ENCODE data around the gene NR3C1.

NR3C1 gene

DNA sequence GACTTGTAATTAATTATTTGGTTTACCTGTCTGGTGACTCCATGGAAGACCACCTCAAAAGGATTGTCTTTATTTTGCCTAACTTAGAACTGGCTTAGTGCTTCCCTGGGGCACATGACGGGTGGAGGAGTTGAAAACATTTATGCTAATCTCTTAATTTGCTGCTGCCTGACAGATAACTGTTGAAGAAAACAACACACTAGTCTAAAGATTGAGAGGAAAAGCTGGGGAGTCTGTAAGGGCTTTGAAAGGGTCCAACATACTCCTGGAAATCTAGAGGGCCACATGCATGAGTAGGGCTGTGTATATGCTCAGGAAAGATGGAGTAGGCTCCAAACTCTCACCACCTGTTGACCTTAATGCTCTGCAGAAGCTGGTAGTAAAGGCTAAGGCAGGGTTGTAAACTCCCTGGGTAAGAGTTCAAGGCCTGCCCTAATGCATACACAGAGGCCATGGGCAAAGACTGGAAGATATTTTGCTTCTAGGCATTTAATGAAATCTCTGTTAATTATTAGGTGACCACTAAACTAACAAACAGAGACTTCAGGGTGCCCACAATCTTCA lies 40.7 kb downstream of the NR3C1 start:
- no peak for DNase-seq (ENCODE audit: low read depth in 2 of 2)

GRCh38 chr5:143361438-143361837 lies 42.0 kb downstream of the NR3C1 start:
- no peak for DNase-seq (ENCODE audit: low read depth in 2 of 2)

DNA sequence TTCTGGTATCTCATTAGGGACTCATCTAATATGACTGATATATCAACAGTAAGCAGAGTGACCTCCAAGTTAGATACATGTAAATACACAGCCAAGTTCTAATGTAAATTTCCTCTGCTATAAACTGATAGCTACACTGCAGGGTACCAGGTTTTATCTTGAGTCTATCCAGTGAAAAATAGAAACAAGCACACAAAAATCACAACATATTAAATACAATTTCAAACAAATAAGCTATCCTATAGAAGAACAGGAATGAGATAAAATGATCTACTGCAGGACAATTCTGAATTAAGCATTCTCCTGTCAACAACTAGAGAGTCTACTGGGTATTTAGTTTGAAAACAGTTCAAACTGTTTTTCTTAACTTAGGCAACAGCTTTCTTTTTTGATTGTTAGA lies 42.7 kb downstream of the NR3C1 start:
- DNase-seq (ENCODE audit: low read depth in 2 of 2), result no peak

DNA sequence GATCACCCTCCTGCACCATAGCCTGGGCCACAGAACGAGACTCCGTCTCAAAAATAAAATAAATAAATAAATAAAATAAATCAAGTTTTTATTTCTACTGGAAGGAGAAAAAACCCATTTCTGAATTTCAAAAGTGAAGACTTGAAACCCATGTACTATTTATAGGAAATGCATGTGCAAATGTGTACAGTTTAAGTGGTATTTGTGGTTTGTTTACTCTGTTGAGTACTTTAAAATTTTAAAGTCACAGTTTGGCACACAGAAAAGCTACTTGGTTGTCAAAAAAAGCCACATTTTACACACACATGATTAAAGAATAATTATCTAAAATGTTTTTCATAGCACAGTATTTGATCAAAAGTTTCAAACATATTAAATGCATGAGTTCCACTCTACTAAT lies 43.6 kb downstream of the NR3C1 start:
- no peak for DNase-seq (ENCODE audit: low read depth in 2 of 2)

GRCh38 chr5:143356855-143357583 lies 46.5 kb downstream of the NR3C1 start:
- no peak for DNase-seq (ENCODE audit: low read depth in 2 of 2)

DNA sequence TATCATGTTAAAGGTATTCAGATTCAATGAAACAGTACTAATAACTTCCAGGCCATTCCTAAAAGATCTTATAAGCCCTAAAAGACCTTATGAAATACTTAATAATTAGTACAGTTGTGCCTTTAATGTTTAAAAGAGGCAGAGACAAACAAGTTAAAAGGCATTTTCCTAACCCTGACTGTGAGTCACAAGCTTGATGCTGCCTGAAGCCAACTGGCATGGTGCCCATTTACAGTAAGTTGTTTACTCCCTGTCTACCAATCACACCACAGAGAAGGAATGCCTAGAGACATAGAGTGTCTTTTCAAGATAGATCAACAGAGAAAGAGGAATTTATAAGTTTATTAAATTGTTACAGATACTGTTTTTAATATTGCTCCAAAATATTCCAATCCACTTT lies 47.8 kb downstream of the NR3C1 start:
- peak; percentile 6 for DNase-seq (ENCODE audit: low read depth in 2 of 2)

GRCh38 chr5:143354025-143354424 lies 49.5 kb downstream of the NR3C1 start:
- DNase-seq (ENCODE audit: low read depth in 2 of 2), result no peak

- no peak for DNase-seq (ENCODE audit: low read depth in 2 of 2)
Measured at GRCh38 chr5:143352691-143353090, 50.8 kb downstream of the NR3C1 start.

DNA sequence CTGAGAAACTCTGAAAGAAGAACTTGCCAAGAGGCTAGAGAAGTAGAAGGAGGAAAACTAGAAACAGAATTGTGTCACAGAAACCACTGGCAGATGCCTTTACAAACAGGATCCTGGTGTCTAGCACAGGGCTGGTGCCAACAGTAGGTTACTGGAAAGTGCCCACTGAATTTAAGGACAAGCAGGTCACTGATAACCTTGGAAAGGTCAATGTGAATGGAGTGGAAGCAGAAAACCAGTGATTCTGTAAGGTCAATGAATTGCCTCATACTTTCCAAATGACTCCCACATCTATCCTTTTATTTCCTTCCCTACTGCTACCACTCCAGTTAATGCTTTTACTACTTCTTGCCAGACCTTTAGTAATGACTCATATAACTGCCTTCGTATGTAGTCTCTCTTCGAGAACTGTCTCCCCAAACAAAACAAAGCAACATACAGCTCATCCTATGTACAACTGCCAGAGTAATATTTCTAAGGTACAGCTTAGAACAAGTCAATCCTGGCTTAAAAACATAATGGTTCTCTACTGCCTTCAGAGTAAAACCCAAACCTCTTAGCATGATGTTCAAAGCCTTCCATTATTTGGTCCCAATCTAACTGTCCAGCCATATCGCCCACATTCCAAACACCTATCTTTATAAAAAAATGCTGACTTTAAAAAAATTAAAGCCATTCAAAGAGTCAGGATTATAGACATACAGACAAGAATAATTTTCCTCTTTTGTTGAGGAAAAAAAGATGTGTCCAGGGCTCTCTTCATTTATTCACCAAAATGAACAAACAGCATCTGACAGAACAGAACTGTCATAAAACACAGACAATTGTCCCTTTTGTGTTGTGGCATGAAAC lies 52.5 kb downstream of the NR3C1 start:
- no peak for DNase-seq (ENCODE audit: low read depth in 2 of 2)

GRCh38 chr5:143350341-143350740 lies 53.1 kb downstream of the NR3C1 start:
- no peak for DNase-seq (ENCODE audit: low read depth in 2 of 2)

DNA sequence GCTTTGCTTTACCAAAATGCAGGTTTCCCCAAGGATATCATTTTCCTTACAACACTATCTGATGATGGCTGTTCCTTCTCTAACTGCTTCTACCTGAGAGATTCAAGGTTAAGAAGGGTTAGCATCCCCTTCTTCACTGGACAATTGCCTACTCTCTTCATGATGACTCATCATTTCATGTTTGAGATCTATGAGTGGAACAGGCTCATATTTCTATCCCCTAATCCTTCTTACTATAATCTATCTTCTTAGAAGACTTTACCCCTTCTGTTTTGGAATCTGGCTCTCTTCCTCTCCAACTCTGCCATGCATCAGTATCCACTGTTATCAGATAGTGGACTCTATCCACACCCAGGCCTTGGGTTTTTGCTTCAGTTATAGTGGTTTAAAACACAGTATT lies 54.3 kb downstream of the NR3C1 start:
- no peak for DNase-seq (ENCODE audit: low read depth in 2 of 2)

DNA sequence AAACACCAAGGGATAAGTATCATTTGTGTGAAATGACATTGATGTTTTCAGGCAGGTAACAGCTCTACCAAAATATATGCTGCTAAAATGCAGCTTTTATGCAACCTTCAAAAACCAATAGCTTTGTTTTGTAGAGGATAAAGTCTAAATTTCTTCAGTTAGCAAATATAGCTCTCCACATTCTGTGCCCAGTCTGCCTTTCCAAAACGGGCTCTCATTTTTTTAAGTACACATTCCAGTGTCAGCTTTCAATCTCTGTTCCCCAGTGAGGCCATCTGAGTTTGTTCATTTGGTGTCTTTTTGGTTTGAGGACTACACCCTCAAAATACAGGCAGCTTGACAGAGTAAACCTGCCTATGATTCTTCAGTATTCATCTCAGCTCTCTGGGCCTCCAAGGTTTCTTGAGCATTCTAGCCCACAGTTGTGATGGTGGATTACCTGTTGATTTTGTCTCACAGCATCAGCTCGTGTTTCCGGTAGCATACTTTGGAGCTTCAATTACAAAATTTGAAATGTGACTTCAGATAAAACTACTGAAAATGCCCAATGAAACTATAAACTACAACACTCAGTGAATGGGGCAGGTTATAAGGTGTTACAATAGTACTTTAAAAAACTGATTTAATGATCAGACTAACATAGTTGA lies 55.7 kb downstream of the NR3C1 start:
- DNase-seq (ENCODE audit: low read depth in 2 of 2), result no peak

GRCh38 chr5:143347046-143347445 lies 56.4 kb downstream of the NR3C1 start:
- no peak for DNase-seq (ENCODE audit: low read depth in 2 of 2)

GRCh38 chr5:143345671-143346440 lies 57.6 kb downstream of the NR3C1 start:
- DNase-seq (ENCODE audit: low read depth in 2 of 2), result no peak

DNA sequence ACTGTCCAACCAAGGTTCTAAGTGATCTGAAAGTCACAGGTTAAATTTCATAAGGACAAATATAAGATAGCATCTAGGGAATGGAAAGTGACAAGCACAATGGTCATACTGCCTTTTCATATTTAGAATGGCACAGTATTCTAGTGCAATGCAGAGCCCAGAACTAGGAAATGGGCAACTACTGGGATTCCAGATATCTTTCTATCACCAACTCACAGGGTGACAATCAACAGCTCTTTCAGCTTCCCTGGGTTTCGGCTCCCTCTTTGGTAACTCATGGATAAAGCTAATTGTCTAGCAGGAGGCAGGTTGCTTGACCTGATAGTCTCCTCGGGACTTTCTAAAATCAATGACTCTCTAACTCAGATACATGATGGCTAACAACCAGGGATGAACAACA lies 60.4 kb downstream of the NR3C1 start:
- no peak for DNase-seq (ENCODE audit: low read depth in 2 of 2)

DNA sequence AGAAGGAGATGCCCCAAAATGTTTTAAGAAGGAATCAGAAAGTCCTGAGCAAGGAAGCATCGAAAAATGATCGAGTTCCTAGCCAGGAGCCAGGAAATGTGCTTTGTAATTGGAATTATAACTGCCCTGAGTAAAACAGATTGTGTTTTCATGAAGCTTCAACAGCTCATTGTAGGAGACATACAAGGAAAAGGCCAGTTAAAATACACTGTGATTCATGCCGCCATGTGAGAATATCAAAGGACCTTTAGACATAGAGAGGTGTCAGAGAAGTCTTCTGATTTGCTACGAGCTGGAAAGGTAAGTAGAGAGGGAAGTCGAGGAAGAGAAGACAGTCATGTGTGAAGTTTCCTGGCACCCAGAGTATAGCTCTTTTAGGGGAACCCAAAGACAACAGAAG lies 60.9 kb downstream of the NR3C1 start:
- no peak for DNase-seq (ENCODE audit: low read depth in 2 of 2)

DNA sequence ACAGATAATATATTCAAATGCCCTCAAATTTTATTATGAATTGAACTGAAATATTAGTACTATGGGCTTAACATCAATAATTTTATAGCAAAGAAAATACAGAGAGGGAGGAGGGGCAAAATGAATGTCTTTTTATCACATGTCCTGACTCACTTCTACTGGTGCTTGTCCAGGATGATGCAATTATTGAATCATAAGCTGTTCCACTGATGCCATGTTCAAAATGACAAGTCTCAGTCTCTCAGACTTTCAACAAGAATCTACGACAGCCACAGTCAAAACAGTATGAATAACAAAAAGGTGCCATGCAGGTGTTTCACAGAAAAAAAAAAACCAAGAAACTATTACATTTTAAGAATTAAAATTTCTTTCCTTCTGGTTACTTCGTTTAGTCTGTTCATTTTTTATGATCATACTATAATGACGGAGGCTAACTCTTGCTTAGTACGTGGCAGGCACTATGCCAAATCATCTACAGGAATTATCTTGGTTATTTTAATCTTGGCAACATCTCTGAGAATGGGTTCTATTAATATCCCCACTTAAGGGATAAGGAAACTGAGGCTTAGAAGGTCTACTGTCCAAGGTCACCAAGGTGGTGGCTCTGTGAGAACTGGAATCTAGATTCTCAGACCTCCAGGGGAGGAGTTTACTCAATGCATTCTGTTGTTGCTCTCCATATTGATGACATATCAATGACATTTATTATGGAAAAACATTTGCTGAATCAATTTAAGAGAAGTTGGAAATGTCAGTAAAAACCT lies 61.5 kb downstream of the NR3C1 start:
- no peak for DNase-seq (ENCODE audit: low read depth in 2 of 2)

- DNase-seq (ENCODE audit: low read depth in 2 of 2), result no peak
Measured at GRCh38 chr5:143340891-143341685, 62.4 kb downstream of the NR3C1 start.

- DNase-seq (ENCODE audit: low read depth in 2 of 2), result no peak
Measured at GRCh38 chr5:143338658-143339366, 64.7 kb downstream of the NR3C1 start.
